SKM-1 (cell line): ENCODE measurements around the gene PURB.
"Not testable (repeated sequence)": the region's sequence is repeated elsewhere in the genome, so short reads cannot be mapped to it uniquely, and the experiment has no call there.

Experiments used
- DNase-seq: peaks from one replicate; lab custom pipeline; 2025; ENCODE audit not compliant: unreplicated experiment; lab: John Stamatoyannopoulos, UW

The PURB gene

GRCh38 chr7:44893710-44894234, 8.4 kb upstream of the PURB start:
- DNase-seq, result no peak

GRCh38 chr7:44891791-44892190, 6.5 kb upstream of the PURB start:
- DNase-seq, result no peak

GRCh38 chr7:44891372-44891771, 6.0 kb upstream of the PURB start:
- no peak for DNase-seq

GRCh38 chr7:44889086-44889781, 3.9 kb upstream of the PURB start:
- no peak for DNase-seq

GRCh38 chr7:44887293-44887692, 2.0 kb upstream of the PURB start:
- no peak for DNase-seq

- no peak for DNase-seq
Measured at GRCh38 chr7:44884621-44885393, 523 bp downstream of the PURB start.

- DNase-seq, result no peak
Measured at GRCh38 chr7:44883961-44884620, 1.2 kb downstream of the PURB start.

- no peak for DNase-seq
Measured at GRCh38 chr7:44882899-44883298, 2.4 kb downstream of the PURB start.

GRCh38 chr7:44881610-44882009, 3.7 kb downstream of the PURB start:
- no peak for DNase-seq

GRCh38 chr7:44881066-44881600, 4.2 kb downstream of the PURB start:
- no peak for DNase-seq

GRCh38 chr7:44880317-44881018, 4.9 kb downstream of the PURB start:
- no peak for DNase-seq

- no peak for DNase-seq
Measured at GRCh38 chr7:44876393-44876792, 8.9 kb downstream of the PURB start.

GRCh38 chr7:44875241-44875640, 10.1 kb downstream of the PURB start:
- DNase-seq, result no peak

- DNase-seq, result no peak
Measured at GRCh38 chr7:44872787-44873186, 12.5 kb downstream of the PURB start.

- DNase-seq, result not testable (repeated sequence)
Measured at GRCh38 chr7:44871918-44872317, 13.4 kb downstream of the PURB start.

- not testable (repeated sequence) for DNase-seq
Measured at GRCh38 chr7:44870780-44871179, 14.6 kb downstream of the PURB start.

GRCh38 chr7:44870336-44870735, 15.0 kb downstream of the PURB start:
- DNase-seq, result not testable (repeated sequence)

- DNase-seq, result no peak
Measured at GRCh38 chr7:44867073-44867995, 18.0 kb downstream of the PURB start.

GRCh38 chr7:44861949-44862348, 23.4 kb downstream of the PURB start:
- DNase-seq, result not testable (repeated sequence)

- DNase-seq, result no peak
Measured at GRCh38 chr7:44858161-44858560, 27.2 kb downstream of the PURB start.
